HepG2 (cell line): ENCODE measurements around the gene CLDN7. TPM values are rescaled to one million over a fixed set of nuclear protein-coding genes. Genes with fewer than 3 reads are reported as not detected.

ENCODE experiments used
- CENPT ChIP-seq: sonication (generic); formaldehyde crosslinking; IDR thresholded peaks from 2 replicates; pipeline ENCODE4 v1.8.0; 2022; ENCODE audit warnings: low read depth, mild to moderate bottlenecking, moderate library complexity, missing genetic modification reagents
- EHMT2 ChIP-seq: fragments of 200-600 bp; sonication (generic); IDR thresholded peaks from 2 replicates; pipeline ENCODE4 v1.7.0; 2017; ENCODE audit warnings: antibody characterized with exemption, low read depth, low read length, borderline replicate concordance
- ETV5 ChIP-seq: IDR thresholded peaks from 2 replicates; pipeline ENCODE4 v1.6.1; 2018; ENCODE audit warnings: missing biosample characterization, missing genetic modification reagents, inconsistent platforms, borderline replicate concordance
- ETV6 ChIP-seq: sonication (generic); formaldehyde crosslinking; conservative IDR thresholded peaks from 2 replicates; pipeline ENCODE4 v1.4.0; 2020; ENCODE audit warnings: missing genetic modification reagents
- FOSL1 ChIP-seq: sonication (generic); formaldehyde crosslinking; IDR thresholded peaks from 2 replicates; pipeline ENCODE4 v1.9.0; 2021; ENCODE audit warnings: missing genetic modification reagents, borderline replicate concordance
- HMGXB4 ChIP-seq, 2 experiments: sonication (generic) in 1 of 2; formaldehyde crosslinking in 1 of 2; IDR thresholded peaks; 2 replicates each; pipeline versions ENCODE4 v1.4.0 to v1.6.1; 2018 to 2020; ENCODE audit warnings: missing genetic modification reagents in 2 of 2, borderline replicate concordance in 1 of 2, low read depth in 1 of 2, mild to moderate bottlenecking in 1 of 2, missing biosample characterization in 1 of 2
- HNF4G ChIP-seq, 2 experiments: sonication (generic) in 1 of 2; formaldehyde crosslinking in 1 of 2; IDR thresholded peaks; 2 replicates each; pipeline versions ENCODE4 v1.4.0 to v1.6.1; 2011 to 2020; ENCODE audit warnings: borderline replicate concordance in 2 of 2, low read depth in 2 of 2, mild to moderate bottlenecking in 2 of 2, low read length in 1 of 2, missing genetic modification reagents in 1 of 2, moderate library complexity in 1 of 2
- KLF15 ChIP-seq: sonication (generic); formaldehyde crosslinking; IDR thresholded peaks from 2 replicates; pipeline ENCODE4 v1.8.1; 2023; ENCODE audit warnings: borderline replicate concordance, mild to moderate bottlenecking, inconsistent platforms, missing genetic modification reagents, mixed read lengths
- MTA1 ChIP-seq: sonication (generic); formaldehyde crosslinking; IDR thresholded peaks from 2 replicates; pipeline ENCODE4 v1.4.0; 2020; ENCODE audit warnings: missing genetic modification reagents, mild to moderate bottlenecking, borderline replicate concordance
- NR2C2 ChIP-seq: sonication (generic); formaldehyde crosslinking; IDR thresholded peaks from 2 replicates; pipeline ENCODE4 v1.4.0; 2020; ENCODE audit warnings: missing genetic modification reagents, mild to moderate bottlenecking, moderate library complexity, borderline replicate concordance
- TFDP1 ChIP-seq: IDR thresholded peaks from 2 replicates; pipeline ENCODE4 v1.6.1; 2016; ENCODE audit warnings: missing compliant biosample characterization, missing genetic modification reagents, borderline replicate concordance
- YEATS4 ChIP-seq: sonication (generic); formaldehyde crosslinking; IDR thresholded peaks from 2 replicates; pipeline ENCODE4 v1.4.0; 2020; ENCODE audit warnings: missing genetic modification reagents, borderline replicate concordance
- ZNF281 ChIP-seq: sonication (generic); formaldehyde crosslinking; IDR thresholded peaks from 2 replicates; pipeline ENCODE4 v1.4.0; 2020; ENCODE audit warnings: missing genetic modification reagents, borderline replicate concordance
- ZNF414 ChIP-seq: sonication (generic); formaldehyde crosslinking; IDR thresholded peaks from 2 replicates; pipeline ENCODE4 v1.5.0; 2020; ENCODE audit warnings: missing genetic modification reagents
- ZNF883 ChIP-seq: sonication (generic); formaldehyde crosslinking; IDR thresholded peaks from 2 replicates; pipeline ENCODE4 v1.5.1; 2020; ENCODE audit warnings: mild to moderate bottlenecking, missing genetic modification reagents; ENCODE audit errors: not compliant biosample characterization
- polyA plus RNA-seq, 8 experiments: library from polyadenylated mRNA; depleted of rRNA in 3 of 8; stranded (reverse) in 7 of 8; unstranded in 1 of 8; fragments of >200 nt; fragmentation: Illumina TruSeq in 4 of 8; extraction: Trizol in 4 of 8; gene quantifications; 2 replicates each; pipeline versions ENCODE4 v1.2.1 to v1.2.3, GENCODE V29; 2011 to 2016; ENCODE audit warnings: low read depth in 4 of 8, missing spikeins in 1 of 8, mixed read lengths in 1 of 8; ENCODE audit not compliant: insufficient read depth in 1 of 8
- total RNA-seq, 5 experiments: library from RNA; depleted of rRNA; stranded (reverse); fragments of >200 nt; fragmentation: Illumina TruSeq; extraction: Trizol; gene quantifications; 2 replicates each; pipeline ENCODE4 v1.2.3, GENCODE V29; 2016; ENCODE audit warnings: low read depth in 1 of 5
- TF ChIP-seq, protein P1 (sequence below): sonication (generic); formaldehyde crosslinking; IDR thresholded peaks from 2 replicates; pipeline ENCODE4 v1.8.0; 2022; ENCODE audit warnings: mild to moderate bottlenecking, missing genetic modification reagents
- TF ChIP-seq, protein P2 (sequence below): sonication (generic); formaldehyde crosslinking; IDR thresholded peaks from 2 replicates; pipeline ENCODE4 v1.4.0; 2020; ENCODE audit warnings: low read depth, mild to moderate bottlenecking, missing genetic modification reagents

CLDN7 gene
- total and polyA plus RNA-seq, 2 of the 13 experiments (the other 11 are each of a cell fraction or from before 2014, with no cell fraction given) = not detected

DNA sequence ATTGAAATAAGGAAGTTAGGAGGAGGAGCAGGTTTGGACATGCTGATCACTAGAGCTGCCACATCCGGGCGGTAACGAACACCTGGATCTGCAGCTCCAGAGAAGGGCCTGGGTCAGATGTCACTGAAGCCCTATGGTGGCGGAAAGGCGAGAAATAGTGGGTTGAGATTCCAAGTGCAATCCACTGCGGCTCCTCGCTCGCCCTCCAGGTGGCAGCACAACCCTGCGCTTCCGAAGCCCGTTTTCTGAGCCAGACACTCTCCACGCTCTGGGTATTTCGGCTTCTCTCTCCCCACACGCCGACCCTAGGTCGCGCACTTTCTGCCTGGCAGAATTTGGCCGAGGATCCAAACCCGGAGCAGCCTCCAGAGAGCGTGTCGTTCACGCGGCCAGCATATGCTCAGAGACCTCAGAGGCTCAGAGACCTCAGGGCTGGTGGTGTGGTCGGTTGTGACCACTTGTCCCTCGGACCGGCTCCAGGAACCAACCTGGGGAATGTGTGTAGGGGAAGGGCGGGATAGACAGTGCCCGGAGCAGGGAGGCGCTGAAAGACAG lies 18.3 kb upstream of the CLDN7 start (continued):
- no peak for TF ChIP-seq CENPT (CRISPR knock-in tag)
- TF ChIP-seq HNF4G (IDR thresholded peaks at IDR 0.05; ENCODE audit: borderline replicate concordance, low read depth, low read length) = no peak
- no peak for TF ChIP-seq HNF4G (CRISPR knock-in tag; IDR thresholded peaks at IDR 0.05; ENCODE audit: borderline replicate concordance, low read depth)
- TF ChIP-seq EHMT2 = no peak
- TF ChIP-seq KLF15 (CRISPR knock-in tag) = no peak
- TF ChIP-seq ETV5 (CRISPR knock-in tag) = peak; percentile 24; the same call in 1 of the 2 replicates
- TF ChIP-seq, protein P1, sequence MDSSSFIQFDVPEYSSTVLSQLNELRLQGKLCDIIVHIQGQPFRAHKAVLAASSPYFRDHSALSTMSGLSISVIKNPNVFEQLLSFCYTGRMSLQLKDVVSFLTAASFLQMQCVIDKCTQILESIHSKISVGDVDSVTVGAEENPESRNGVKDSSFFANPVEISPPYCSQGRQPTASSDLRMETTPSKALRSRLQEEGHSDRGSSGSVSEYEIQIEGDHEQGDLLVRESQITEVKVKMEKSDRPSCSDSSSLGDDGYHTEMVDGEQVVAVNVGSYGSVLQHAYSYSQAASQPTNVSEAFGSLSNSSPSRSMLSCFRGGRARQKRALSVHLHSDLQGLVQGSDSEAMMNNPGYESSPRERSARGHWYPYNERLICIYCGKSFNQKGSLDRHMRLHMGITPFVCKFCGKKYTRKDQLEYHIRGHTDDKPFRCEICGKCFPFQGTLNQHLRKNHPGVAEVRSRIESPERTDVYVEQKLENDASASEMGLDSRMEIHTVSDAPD (CRISPR knock-in tag) = 0 out of 2 replicates have a peak, but pooled peaks have one; percentile 57
- TF ChIP-seq NR2C2 (CRISPR knock-in tag) = no peak
- TF ChIP-seq HMGXB4 (CRISPR knock-in tag; IDR thresholded peaks at IDR 0.05; ENCODE audit: borderline replicate concordance in 1 of 2, low read depth in 1 of 2) = peak; percentile 78 to 85; a peak in 3 of 4 replicates
- TF ChIP-seq TFDP1 (CRISPR knock-in tag) = peak; percentile 80
- peak; percentile 83; the same call in 1 of the 2 replicates for TF ChIP-seq MTA1 (CRISPR knock-in tag)
- peak; percentile 49 for TF ChIP-seq ZNF883 (CRISPR knock-in tag)
- TF ChIP-seq, protein P2, sequence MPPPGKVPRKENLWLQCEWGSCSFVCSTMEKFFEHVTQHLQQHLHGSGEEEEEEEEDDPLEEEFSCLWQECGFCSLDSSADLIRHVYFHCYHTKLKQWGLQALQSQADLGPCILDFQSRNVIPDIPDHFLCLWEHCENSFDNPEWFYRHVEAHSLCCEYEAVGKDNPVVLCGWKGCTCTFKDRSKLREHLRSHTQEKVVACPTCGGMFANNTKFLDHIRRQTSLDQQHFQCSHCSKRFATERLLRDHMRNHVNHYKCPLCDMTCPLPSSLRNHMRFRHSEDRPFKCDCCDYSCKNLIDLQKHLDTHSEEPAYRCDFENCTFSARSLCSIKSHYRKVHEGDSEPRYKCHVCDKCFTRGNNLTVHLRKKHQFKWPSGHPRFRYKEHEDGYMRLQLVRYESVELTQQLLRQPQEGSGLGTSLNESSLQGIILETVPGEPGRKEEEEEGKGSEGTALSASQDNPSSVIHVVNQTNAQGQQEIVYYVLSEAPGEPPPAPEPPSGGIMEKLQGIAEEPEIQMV (CRISPR knock-in tag) = no peak
- TF ChIP-seq FOSL1 (CRISPR knock-in tag) = no peak
- TF ChIP-seq ETV6 (CRISPR knock-in tag) = no peak; the same call in 1 of the 2 replicates
- TF ChIP-seq YEATS4 = no peak; the same call in 1 of the 2 replicates
- no peak for TF ChIP-seq ZNF414 (CRISPR knock-in tag)
- no peak for TF ChIP-seq ZNF281
